HG02884 (cell line): Measurements from ENCODE around the gene OR6B2.

Experiments used
- ATAC-seq: cut with Tn5 transposase; IDR thresholded peaks from one replicate; pipeline ENCODE4 v1.9.1; 2021; ENCODE audit warnings: mild to moderate bottlenecking, moderate library complexity; ENCODE audit not compliant: unreplicated experiment

Gene OR6B2

GRCh38 chr2:239983004-239983778 lies 47.0 kb downstream of the OR6B2 start:
- no peak for ATAC-seq
